GM12878 (cell line): ENCODE measurements around the gene SLC25A45. TPM values are rescaled to one million over a fixed set of nuclear protein-coding genes. Genes with fewer than 3 reads are reported as not detected.

ENCODE experiments used
- ATF7 ChIP-seq: fragments of 450-650 bp; IDR thresholded peaks from 2 replicates; pipeline ENCODE4 v1.6.1; 2016; ENCODE audit warnings: low read depth, mild to moderate bottlenecking
- BHLHE40 ChIP-seq, 2 experiments: fragments of 450-650 bp in 1 of 2; IDR thresholded peaks; 2 replicates each; pipeline ENCODE4 v1.6.1; 2011 to 2017; ENCODE audit warnings: low read depth in 2 of 2, borderline replicate concordance in 1 of 2, improper control_type of control experiment in 1 of 2, low read length in 1 of 2, mild to moderate bottlenecking in 1 of 2
- FOS ChIP-seq: IDR thresholded peaks from 3 replicates; pipeline ENCODE4 v1.6.1; 2011; ENCODE audit warnings: borderline replicate concordance; ENCODE audit not compliant: insufficient read length; ENCODE audit errors: extremely low read depth
- JUND ChIP-seq: IDR thresholded peaks from 2 replicates; pipeline ENCODE4 v1.6.1; 2012; ENCODE audit warnings: low read depth, mild to moderate bottlenecking, low read length, improper control_type of control experiment, moderate library complexity
- NFXL1 ChIP-seq: fragments of 450-650 bp; IDR thresholded peaks from 2 replicates; pipeline ENCODE4 v1.6.1; 2017; ENCODE audit warnings: antibody characterized with exemption, mild to moderate bottlenecking, borderline replicate concordance
- RAD51 ChIP-seq: fragments of 450-650 bp; IDR thresholded peaks from 2 replicates; pipeline ENCODE4 v1.6.1; 2016; ENCODE audit warnings: moderate library complexity, mild to moderate bottlenecking, inconsistent platforms
- RFX5 ChIP-seq: IDR thresholded peaks from 2 replicates; pipeline ENCODE4 v1.6.1; 2011; ENCODE audit warnings: low read depth, low read length, improper control_type of control experiment
- RUNX3 ChIP-seq: IDR thresholded peaks from 2 replicates; pipeline ENCODE4 v1.6.1; 2012; ENCODE audit warnings: low read length, inconsistent platforms
- SMARCA5 ChIP-seq: fragments of 450-650 bp; IDR thresholded peaks from 2 replicates; pipeline ENCODE4 v1.6.1; 2017; ENCODE audit warnings: mild to moderate bottlenecking
- SUPT20H ChIP-seq: IDR thresholded peaks from 2 replicates; pipeline ENCODE4 v1.6.1; 2011; ENCODE audit warnings: low read depth, mild to moderate bottlenecking, low read length, moderate library complexity, borderline replicate concordance; ENCODE audit not compliant: control insufficient read depth
- ZZZ3 ChIP-seq: IDR thresholded peaks from 2 replicates; pipeline ENCODE4 v1.6.1; 2011; ENCODE audit warnings: low read depth; ENCODE audit not compliant: control insufficient read depth, insufficient read length
- polyA plus RNA-seq, 11 experiments: library from polyadenylated mRNA; depleted of rRNA in 4 of 11; unstranded in 6 of 11; stranded (reverse) in 5 of 11; fragments of >200 nt; fragmentation: Nextera tagmentation in 4 of 11; fragmentation: Illumina TruSeq in 1 of 11; extraction: Ambion mirVana in 4 of 11; extraction: Trizol in 1 of 11; gene quantifications; 1 replicate in 1 of 11; 2 replicates in 10 of 11; pipeline versions ENCODE4 v1.2.1 to v1.2.3, GENCODE V29; 2011 to 2016; ENCODE audit warnings: inconsistent platforms in 2 of 11, missing spikeins in 2 of 11, low read depth in 1 of 11
- total RNA-seq, 4 experiments: library from RNA; depleted of rRNA in 3 of 4; stranded (reverse); fragments of >200 nt in 3 of 4; fragmentation: Illumina TruSeq in 1 of 4; extraction: Trizol in 1 of 4; gene quantifications; 2 replicates each; pipeline versions ENCODE4 v1.2.1 to v1.2.3, GENCODE V29; 2013 to 2021
- TF ChIP-seq, protein P1 (sequence below): fragments of 450-650 bp; conservative IDR thresholded peaks from 2 replicates; pipeline ENCODE4 v1.6.1; 2017; ENCODE audit warnings: mild to moderate bottlenecking, moderate library complexity
- TF ChIP-seq, protein P2 (sequence below): IDR thresholded peaks from 2 replicates; pipeline ENCODE4 v1.6.1; 2012; ENCODE audit warnings: low read depth, low read length, improper control_type of control experiment
- TF ChIP-seq, protein P3 (sequence below): fragments of 150-350 bp; IDR thresholded peaks from 2 replicates; pipeline ENCODE4 v1.6.1; 2016; ENCODE audit warnings: low read depth, low read length
- TF ChIP-seq, protein P4 (sequence below): fragments of 450-650 bp; IDR thresholded peaks from 2 replicates; pipeline ENCODE4 v1.6.1; 2016; ENCODE audit warnings: mild to moderate bottlenecking
- TF ChIP-seq, protein P5 (sequence below): fragments of 450-650 bp; IDR thresholded peaks from 2 replicates; pipeline ENCODE4 v1.6.1; 2016; ENCODE audit warnings: mild to moderate bottlenecking
- TF ChIP-seq, protein P6 (sequence below): fragments of 450-650 bp; IDR thresholded peaks from 2 replicates; pipeline ENCODE4 v1.6.1; 2017; ENCODE audit warnings: borderline replicate concordance

Gene SLC25A45
- total and polyA plus RNA-seq, 10 of the 15 experiments (the other 5 are each of a cell fraction or from before 2014, with no cell fraction given): 4.1 to 35.2 (median 20.3) TPM

DNA sequence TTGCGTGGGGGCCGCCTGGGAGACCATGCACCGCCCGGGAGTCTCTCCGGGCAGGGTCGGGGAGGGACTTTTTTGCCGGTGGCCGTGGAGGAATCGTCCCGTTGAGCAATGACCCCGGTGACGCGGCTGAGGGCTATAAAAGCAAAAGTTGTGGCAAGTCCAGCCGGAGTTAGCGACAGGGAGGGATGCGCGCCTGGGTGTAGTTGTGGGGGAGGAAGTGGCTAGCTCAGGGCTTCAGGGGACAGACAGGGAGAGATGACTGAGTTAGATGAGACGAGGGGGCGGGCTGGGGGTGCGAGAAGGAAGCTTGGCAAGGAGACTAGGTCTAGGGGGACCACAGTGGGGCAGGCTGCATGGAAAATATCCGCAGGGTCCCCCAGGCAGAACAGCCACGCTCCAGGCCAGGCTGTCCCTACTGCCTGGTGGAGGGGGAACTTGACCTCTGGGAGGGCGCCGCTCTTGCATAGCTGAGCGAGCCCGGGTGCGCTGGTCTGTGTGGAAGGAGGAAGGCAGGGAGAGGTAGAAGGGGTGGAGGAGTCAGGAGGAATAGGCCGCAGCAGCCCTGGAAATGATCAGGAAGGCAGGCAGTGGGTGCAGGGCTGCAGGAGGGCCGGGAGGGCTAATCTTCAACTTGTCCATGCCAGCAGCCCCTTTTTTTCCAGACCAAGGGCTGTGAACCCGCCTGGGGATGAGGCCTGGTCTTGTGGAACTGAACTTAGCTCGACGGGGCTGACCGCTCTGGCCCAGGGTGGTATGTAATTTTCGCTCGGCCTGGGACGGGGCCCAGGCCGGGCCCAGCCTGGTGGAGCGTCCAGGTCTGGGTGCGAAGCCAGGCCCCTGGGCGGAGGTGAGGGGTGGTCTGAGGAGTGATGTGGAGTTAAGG, 40.4 kb upstream of the SLC25A45 start, which contains the start of gene NEAT1 (continued):
- TF ChIP-seq, protein P1, sequence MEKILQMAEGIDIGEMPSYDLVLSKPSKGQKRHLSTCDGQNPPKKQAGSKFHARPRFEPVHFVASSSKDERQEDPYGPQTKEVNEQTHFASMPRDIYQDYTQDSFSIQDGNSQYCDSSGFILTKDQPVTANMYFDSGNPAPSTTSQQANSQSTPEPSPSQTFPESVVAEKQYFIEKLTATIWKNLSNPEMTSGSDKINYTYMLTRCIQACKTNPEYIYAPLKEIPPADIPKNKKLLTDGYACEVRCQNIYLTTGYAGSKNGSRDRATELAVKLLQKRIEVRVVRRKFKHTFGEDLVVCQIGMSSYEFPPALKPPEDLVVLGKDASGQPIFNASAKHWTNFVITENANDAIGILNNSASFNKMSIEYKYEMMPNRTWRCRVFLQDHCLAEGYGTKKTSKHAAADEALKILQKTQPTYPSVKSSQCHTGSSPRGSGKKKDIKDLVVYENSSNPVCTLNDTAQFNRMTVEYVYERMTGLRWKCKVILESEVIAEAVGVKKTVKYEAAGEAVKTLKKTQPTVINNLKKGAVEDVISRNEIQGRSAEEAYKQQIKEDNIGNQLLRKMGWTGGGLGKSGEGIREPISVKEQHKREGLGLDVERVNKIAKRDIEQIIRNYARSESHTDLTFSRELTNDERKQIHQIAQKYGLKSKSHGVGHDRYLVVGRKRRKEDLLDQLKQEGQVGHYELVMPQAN: peak; percentile 65
- peak; percentile 25 to 80 for TF ChIP-seq BHLHE40 (IDR thresholded peaks at IDR 0.05; ENCODE audit: borderline replicate concordance in 1 of 2, low read depth in 2 of 2, low read length in 1 of 2)
- TF ChIP-seq, protein P2, sequence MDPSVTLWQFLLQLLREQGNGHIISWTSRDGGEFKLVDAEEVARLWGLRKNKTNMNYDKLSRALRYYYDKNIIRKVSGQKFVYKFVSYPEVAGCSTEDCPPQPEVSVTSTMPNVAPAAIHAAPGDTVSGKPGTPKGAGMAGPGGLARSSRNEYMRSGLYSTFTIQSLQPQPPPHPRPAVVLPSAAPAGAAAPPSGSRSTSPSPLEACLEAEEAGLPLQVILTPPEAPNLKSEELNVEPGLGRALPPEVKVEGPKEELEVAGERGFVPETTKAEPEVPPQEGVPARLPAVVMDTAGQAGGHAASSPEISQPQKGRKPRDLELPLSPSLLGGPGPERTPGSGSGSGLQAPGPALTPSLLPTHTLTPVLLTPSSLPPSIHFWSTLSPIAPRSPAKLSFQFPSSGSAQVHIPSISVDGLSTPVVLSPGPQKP: peak; percentile 48; the same call in 1 of the 2 replicates
- TF ChIP-seq, protein P3, sequence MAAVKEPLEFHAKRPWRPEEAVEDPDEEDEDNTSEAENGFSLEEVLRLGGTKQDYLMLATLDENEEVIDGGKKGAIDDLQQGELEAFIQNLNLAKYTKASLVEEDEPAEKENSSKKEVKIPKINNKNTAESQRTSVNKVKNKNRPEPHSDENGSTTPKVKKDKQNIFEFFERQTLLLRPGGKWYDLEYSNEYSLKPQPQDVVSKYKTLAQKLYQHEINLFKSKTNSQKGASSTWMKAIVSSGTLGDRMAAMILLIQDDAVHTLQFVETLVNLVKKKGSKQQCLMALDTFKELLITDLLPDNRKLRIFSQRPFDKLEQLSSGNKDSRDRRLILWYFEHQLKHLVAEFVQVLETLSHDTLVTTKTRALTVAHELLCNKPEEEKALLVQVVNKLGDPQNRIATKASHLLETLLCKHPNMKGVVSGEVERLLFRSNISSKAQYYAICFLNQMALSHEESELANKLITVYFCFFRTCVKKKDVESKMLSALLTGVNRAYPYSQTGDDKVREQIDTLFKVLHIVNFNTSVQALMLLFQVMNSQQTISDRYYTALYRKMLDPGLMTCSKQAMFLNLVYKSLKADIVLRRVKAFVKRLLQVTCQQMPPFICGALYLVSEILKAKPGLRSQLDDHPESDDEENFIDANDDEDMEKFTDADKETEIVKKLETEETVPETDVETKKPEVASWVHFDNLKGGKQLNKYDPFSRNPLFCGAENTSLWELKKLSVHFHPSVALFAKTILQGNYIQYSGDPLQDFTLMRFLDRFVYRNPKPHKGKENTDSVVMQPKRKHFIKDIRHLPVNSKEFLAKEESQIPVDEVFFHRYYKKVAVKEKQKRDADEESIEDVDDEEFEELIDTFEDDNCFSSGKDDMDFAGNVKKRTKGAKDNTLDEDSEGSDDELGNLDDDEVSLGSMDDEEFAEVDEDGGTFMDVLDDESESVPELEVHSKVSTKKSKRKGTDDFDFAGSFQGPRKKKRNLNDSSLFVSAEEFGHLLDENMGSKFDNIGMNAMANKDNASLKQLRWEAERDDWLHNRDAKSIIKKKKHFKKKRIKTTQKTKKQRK: peak; percentile 61; the same call in 1 of the 2 replicates
- TF ChIP-seq, protein P4, sequence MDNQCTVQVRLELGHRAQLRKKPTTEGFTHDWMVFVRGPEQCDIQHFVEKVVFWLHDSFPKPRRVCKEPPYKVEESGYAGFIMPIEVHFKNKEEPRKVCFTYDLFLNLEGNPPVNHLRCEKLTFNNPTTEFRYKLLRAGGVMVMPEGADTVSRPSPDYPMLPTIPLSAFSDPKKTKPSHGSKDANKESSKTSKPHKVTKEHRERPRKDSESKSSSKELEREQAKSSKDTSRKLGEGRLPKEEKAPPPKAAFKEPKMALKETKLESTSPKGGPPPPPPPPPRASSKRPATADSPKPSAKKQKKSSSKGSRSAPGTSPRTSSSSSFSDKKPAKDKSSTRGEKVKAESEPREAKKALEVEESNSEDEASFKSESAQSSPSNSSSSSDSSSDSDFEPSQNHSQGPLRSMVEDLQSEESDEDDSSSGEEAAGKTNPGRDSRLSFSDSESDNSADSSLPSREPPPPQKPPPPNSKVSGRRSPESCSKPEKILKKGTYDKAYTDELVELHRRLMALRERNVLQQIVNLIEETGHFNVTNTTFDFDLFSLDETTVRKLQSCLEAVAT: peak; percentile 100
- TF ChIP-seq, protein P5, sequence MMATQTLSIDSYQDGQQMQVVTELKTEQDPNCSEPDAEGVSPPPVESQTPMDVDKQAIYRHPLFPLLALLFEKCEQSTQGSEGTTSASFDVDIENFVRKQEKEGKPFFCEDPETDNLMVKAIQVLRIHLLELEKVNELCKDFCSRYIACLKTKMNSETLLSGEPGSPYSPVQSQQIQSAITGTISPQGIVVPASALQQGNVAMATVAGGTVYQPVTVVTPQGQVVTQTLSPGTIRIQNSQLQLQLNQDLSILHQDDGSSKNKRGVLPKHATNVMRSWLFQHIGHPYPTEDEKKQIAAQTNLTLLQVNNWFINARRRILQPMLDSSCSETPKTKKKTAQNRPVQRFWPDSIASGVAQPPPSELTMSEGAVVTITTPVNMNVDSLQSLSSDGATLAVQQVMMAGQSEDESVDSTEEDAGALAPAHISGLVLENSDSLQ: 0 out of 2 replicates have a peak, but pooled peaks have one; percentile 49
- TF ChIP-seq FOS: no peak
- TF ChIP-seq SMARCA5: peak; percentile 80
- no peak for TF ChIP-seq RAD51
- TF ChIP-seq JUND: no peak
- TF ChIP-seq NFXL1: no peak
- TF ChIP-seq SUPT20H: no peak
- no peak for TF ChIP-seq RUNX3
- TF ChIP-seq ATF7: no peak; the same call in 1 of the 2 replicates
- TF ChIP-seq, protein P6, sequence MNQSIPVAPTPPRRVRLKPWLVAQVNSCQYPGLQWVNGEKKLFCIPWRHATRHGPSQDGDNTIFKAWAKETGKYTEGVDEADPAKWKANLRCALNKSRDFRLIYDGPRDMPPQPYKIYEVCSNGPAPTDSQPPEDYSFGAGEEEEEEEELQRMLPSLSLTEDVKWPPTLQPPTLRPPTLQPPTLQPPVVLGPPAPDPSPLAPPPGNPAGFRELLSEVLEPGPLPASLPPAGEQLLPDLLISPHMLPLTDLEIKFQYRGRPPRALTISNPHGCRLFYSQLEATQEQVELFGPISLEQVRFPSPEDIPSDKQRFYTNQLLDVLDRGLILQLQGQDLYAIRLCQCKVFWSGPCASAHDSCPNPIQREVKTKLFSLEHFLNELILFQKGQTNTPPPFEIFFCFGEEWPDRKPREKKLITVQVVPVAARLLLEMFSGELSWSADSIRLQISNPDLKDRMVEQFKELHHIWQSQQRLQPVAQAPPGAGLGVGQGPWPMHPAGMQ: peak; percentile 43; the same call in 1 of the 2 replicates
- TF ChIP-seq RFX5: no peak; the same call in 1 of the 2 replicates
- TF ChIP-seq ZZZ3: no peak
